Adipocyte (in vitro differentiated cells): Measurements from ENCODE around the gene GLIPR1.
"Not testable (repeated sequence)": the region's sequence is repeated elsewhere in the genome, so short reads cannot be mapped to it uniquely, and the experiment has no call there.

Experiments used
- DNase-seq: peaks from one replicate; pipeline ENCODE4 v3.0.0-alpha.2; 2015; ENCODE audit warnings: low read depth
- H3K27me3 ChIP-seq: replicated peaks from 2 replicates; pipeline ENCODE4 v1.7.0; 2013; ENCODE audit warnings: mild to moderate bottlenecking, low read length, moderate library complexity; ENCODE audit not compliant: control insufficient read depth, insufficient read depth
- H3K36me3 ChIP-seq: 2 replicates; pipeline ENCODE4 v1.7.0; 2013; ENCODE audit warnings: low read length, mild to moderate bottlenecking, moderate library complexity; ENCODE audit not compliant: control insufficient read depth, insufficient read depth, severe bottlenecking
- H3K4me1 ChIP-seq: 2 replicates; pipeline ENCODE4 v1.7.0; 2013; ENCODE audit warnings: mild to moderate bottlenecking, low read length, moderate library complexity; ENCODE audit not compliant: control insufficient read depth, insufficient read depth
- H3K4me3 ChIP-seq: 2 replicates; pipeline ENCODE4 v1.7.0; 2013; ENCODE audit warnings: mild to moderate bottlenecking, low read length, moderate library complexity
- H3K9ac ChIP-seq: 2 replicates; pipeline ENCODE4 v1.7.0; 2013; ENCODE audit warnings: mild to moderate bottlenecking, low read length, moderate library complexity
- H3K9me3 ChIP-seq: 2 replicates; pipeline ENCODE4 v1.7.0; 2013; ENCODE audit warnings: mild to moderate bottlenecking, low read length, moderate library complexity; ENCODE audit not compliant: control insufficient read depth

GLIPR1 gene

GRCh38 chr12:75477137-75477536 lies 3.4 kb upstream of the GLIPR1 start:
- Histone ChIP-seq H3K27me3 (no peaks in the 10 kb centered on the region), H3K36me3 (no peaks in the 10 kb centered on the region), H3K9me3 (no peaks in the 10 kb centered on the region)

DNA sequence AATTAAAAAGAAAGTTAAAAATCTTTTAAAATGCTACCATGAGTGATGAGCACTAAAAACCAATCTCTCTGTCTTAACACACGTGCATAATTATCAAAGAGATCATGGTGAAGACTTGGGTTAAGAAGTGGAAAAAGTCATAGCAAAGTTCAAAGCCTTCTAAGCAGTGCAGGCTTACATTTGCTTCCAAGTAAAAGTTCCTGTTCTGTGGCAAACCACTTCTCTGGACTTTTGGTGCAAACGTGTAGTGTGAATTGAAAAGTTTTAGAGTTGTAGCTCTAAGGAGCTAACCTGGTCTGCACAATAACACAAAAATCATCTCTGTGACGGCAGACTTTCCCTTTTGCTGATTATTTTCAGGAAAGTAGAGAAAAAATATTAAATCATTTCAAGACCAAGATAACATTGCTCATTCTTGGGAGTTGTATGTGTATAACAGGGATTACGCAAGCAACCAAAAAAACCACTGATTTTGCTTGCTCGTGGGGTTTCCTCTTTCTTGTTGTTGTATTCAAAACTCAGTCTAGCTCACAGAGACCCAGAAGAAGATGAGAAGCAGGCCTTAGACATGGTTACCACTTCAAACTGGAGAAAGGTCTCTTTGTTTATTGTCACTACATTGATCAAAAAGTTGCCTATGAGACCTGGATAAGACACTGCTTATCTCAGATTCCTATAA lies 2.3 kb upstream of the GLIPR1 start:
- peak; percentile 72 for DNase-seq
- H3K27me3 ChIP-seq: no peaks in the 10 kb centered on the region
- H3K36me3 ChIP-seq: no peaks in the 10 kb centered on the region
- no peak overlapping the region for H3K9ac ChIP-seq
- H3K4me3 ChIP-seq: peak overlapping the region; percentile 15
- no peaks in the 10 kb centered on the region for H3K9me3 ChIP-seq
- H3K4me1 ChIP-seq: peaks cover 44% of the 10 kb centered on the region

More at GRCh38 chr12:75477137-75477536, 3.4 kb upstream of the GLIPR1 start:
- H3K4me1 ChIP-seq: peaks cover 33% of the 10 kb centered on the region
- H3K4me3 ChIP-seq: no peak overlapping the region
- no peak overlapping the region for H3K9ac ChIP-seq
- no peak for DNase-seq

GRCh38 chr12:75479963-75480461 lies 543 bp upstream of the GLIPR1 start:
- Histone ChIP-seq H3K27me3 (no peaks in the 10 kb centered on the region), H3K9ac (peak overlapping the region; percentile 90), H3K36me3 (no peaks in the 10 kb centered on the region), H3K4me3 (peak overlapping the region; percentile 87), H3K4me1 (peaks cover 57% of the 10 kb centered on the region), H3K9me3 (no peaks in the 10 kb centered on the region)
- DNase-seq: peak; percentile 67

- DNase-seq: peak; percentile 47
- Histone ChIP-seq H3K4me3 (peak overlapping the region; percentile 87), H3K4me1 (peaks cover 59% of the 10 kb centered on the region), H3K27me3 (no peaks in the 10 kb centered on the region), H3K36me3 (no peaks in the 10 kb centered on the region), H3K9ac (peak overlapping the region; percentile 90), H3K9me3 (no peaks in the 10 kb centered on the region)
Observed at GRCh38 chr12:75481013-75481705, 604 bp downstream of the GLIPR1 start.

- Histone ChIP-seq H3K9ac (peak overlapping the region; percentile 90), H3K9me3 (no peaks in the 10 kb centered on the region), H3K27me3 (no peaks in the 10 kb centered on the region), H3K4me1 (peaks cover 59% of the 10 kb centered on the region), H3K4me3 (peak overlapping the region; percentile 87), H3K36me3 (no peaks in the 10 kb centered on the region)
- peak; percentile 60 for DNase-seq
Observed at GRCh38 chr12:75481774-75482173, 1.2 kb downstream of the GLIPR1 start.

DNA sequence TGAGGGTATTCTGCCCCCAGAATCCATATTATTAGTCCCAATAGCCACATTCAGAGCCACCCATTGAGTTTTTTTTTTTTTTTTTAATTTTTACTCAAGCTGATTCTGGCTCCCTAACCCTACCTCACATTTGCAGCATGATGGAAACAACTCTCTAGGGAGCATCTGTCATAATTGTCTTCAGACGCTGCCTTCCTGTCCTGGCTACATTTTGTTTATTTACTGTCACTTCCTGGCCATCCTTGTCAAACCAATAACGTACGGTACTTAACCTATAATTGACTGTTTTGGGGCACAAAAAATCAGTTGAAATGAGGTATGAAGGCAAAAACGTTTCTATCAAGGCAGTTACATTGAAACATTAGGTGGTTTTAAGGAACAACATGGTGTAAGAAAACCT lies 2.1 kb downstream of the GLIPR1 start:
- DNase-seq: no peak
- Histone ChIP-seq H3K36me3 (no peaks in the 10 kb centered on the region), H3K4me3 (peak overlapping the region; percentile 87), H3K4me1 (peaks cover 59% of the 10 kb centered on the region), H3K27me3 (no peaks in the 10 kb centered on the region), H3K9me3 (no peaks in the 10 kb centered on the region), H3K9ac (no peak overlapping the region)

DNA sequence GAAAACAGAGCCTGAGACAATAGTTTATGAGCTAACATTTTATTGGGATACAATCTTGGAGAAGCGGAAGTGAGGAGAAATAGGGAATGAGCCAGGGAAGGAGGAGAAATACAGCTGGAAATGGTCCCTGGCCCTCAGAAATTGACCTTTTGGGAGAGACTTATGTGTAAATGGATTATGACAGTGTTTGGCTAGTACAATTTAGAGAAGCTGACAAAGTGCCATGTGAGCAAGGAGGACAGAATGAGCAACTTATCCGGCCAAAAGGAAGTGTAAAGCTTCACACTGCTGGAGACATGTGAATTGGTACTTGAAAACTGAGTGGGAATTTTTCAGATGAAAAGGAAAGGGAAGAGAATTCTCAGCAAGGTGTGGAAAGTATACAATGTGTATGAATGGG lies 2.9 kb downstream of the GLIPR1 start:
- H3K4me1 ChIP-seq: peaks cover 53% of the 10 kb centered on the region
- H3K4me3 ChIP-seq: peak overlapping the region; percentile 25
- no peak overlapping the region for H3K9ac ChIP-seq
- no peaks in the 10 kb centered on the region for H3K9me3 ChIP-seq
- H3K36me3 ChIP-seq: no peaks in the 10 kb centered on the region
- DNase-seq: no peak
- no peaks in the 10 kb centered on the region for H3K27me3 ChIP-seq

DNA sequence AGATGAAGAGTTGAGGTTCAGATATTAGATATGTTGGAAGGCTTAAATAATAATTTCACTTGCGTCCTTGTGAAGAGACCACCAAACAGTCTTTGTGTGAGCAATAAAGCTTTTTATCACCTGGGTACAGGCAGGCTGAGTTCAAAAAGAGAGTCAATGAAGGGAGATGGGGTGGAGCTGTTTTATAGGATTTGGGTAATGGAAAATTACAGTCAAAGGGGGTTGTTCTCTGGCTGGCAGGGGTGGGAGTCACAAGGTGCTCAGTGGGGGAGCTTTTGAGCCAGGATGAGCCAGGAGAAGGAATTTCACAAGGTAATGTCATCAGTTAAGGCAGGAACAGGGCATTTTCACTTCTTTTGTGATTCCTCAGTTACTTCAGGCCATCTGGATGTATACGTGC lies 3.9 kb downstream of the GLIPR1 start:
- H3K9me3 ChIP-seq, H3K4me3 ChIP-seq, H3K36me3 ChIP-seq, H3K27me3 ChIP-seq, DNase-seq, H3K9ac ChIP-seq: not testable (repeated sequence)
- H3K4me1 ChIP-seq: peaks cover 52% of the 10 kb centered on the region

- no peaks in the 10 kb centered on the region for H3K27me3 ChIP-seq
- peaks cover 32% of the 10 kb centered on the region for H3K4me1 ChIP-seq
- H3K36me3 ChIP-seq: no peaks in the 10 kb centered on the region
- H3K9ac ChIP-seq: no peak overlapping the region
- H3K9me3 ChIP-seq: no peaks in the 10 kb centered on the region
- no peak for DNase-seq
- H3K4me3 ChIP-seq: no peak overlapping the region
Observed at GRCh38 chr12:75487308-75487707, 6.8 kb downstream of the GLIPR1 start.

DNA sequence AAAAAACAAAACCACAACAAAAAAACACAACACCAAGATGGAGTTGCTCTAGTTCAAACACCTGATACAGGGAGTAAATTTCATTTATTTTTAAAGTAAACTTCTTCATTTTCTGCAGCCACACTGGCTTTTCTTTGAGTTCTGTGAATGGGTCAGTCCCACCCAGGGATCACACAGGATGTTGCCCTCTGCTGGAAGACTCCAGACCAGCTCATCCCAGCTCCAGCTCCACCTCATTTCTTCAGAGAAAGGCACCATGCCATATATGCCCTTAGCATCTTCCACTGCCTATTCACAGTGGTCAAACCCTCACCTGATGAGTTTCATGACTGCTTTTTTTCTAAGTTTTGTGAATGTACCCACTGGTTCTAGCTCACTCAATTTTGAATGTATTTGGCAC lies 8.0 kb downstream of the GLIPR1 start:
- DNase-seq: peak; percentile 55
- no peak overlapping the region for H3K9ac ChIP-seq
- H3K36me3 ChIP-seq: peaks cover 5% of the 10 kb centered on the region
- H3K9me3 ChIP-seq: no peaks in the 10 kb centered on the region
- no peak overlapping the region for H3K4me3 ChIP-seq
- H3K4me1 ChIP-seq: peaks cover 19% of the 10 kb centered on the region
- no peaks in the 10 kb centered on the region for H3K27me3 ChIP-seq

DNA sequence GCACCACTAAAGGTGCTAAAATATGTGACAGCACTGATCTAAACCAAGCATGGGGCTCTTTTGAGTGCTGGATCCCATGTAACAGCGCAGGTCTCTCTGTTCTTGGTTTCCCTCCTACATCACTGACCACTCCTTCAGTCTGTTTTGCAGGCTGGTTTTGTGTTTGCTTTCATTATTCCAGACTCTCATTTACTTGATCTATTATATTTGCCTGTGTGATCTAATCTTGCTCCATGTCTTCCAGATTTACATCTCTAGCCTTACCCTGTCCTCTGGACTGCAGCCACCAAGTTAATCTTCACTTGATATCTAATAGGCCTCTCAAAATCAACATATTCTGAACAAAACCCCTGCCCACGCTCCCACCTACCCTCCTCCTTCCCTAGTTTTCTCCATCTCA lies 8.6 kb downstream of the GLIPR1 start:
- Histone ChIP-seq H3K9me3 (no peaks in the 10 kb centered on the region), H3K9ac (no peak overlapping the region), H3K36me3 (peaks cover 11% of the 10 kb centered on the region), H3K4me1 (peaks cover 13% of the 10 kb centered on the region), H3K27me3 (no peaks in the 10 kb centered on the region), H3K4me3 (no peak overlapping the region)
- DNase-seq: no peak
